Activated B cell treated with CpG ODN at 0.5 μM for 24 hours (primary cell): Measurements from ENCODE around the gene SCO2. TPM values are rescaled to one million over a fixed set of nuclear protein-coding genes. Genes with fewer than 3 reads are reported as not detected.

Experiments
- ATAC-seq: fragments of 200-7000 bp; cut with Tn5 transposase; one replicate; pipeline ENCODE4 v1.10.0; 2021; ENCODE audit warnings: low read depth, mild to moderate bottlenecking, moderate library complexity
- CTCF ChIA-PET: fragments of 350-600 bp; sonication (Branson Sonifier 250); formaldehyde crosslinking; loops from one replicate; lab custom pipeline; 2021; ENCODE audit warnings: antibody characterized with exemption; lab: Charles Lee
- POLR2A ChIA-PET: fragments of 350-600 bp; sonication (Branson Sonifier 250); formaldehyde crosslinking; loops from one replicate; lab custom pipeline; 2021; ENCODE audit warnings: antibody characterized with exemption; lab: Charles Lee
- DNase-seq: peaks from one replicate; pipeline ENCODE4 v3.0.0; 2022
- H3K27ac Mint-ChIP-seq: one replicate; pipeline ENCODE4 v1.8.0; 2020; ENCODE audit warnings: mixed read lengths
- H3K27me3 Mint-ChIP-seq: one replicate; pipeline ENCODE4 v1.8.0; 2021; ENCODE audit warnings: mixed read lengths
- H3K36me3 Mint-ChIP-seq: one replicate; pipeline ENCODE4 v1.8.0; 2021; ENCODE audit warnings: low read depth, mixed read lengths
- H3K4me1 Mint-ChIP-seq: one replicate; pipeline ENCODE4 v1.8.0; 2021; ENCODE audit warnings: mixed read lengths
- H3K4me3 Mint-ChIP-seq: one replicate; pipeline ENCODE4 v1.8.0; 2020; ENCODE audit warnings: mild to moderate bottlenecking, mixed read lengths
- H3K9me3 Mint-ChIP-seq: one replicate; pipeline ENCODE4 v1.8.0; 2020; ENCODE audit warnings: mixed read lengths
- intact Hi-C: fragments of 100-400 bp; cut with micrococcal nuclease; formaldehyde crosslinking; loops from one replicate; pipeline ENCODE4 v1.15.1; 2024
- total RNA-seq: library from RNA; stranded (reverse); gene quantifications from 2 replicates; pipeline ENCODE4 v1.2.3, GENCODE V29; 2022
- TF ChIP-seq, protein P1 (sequence below): fragments of 200-600 bp; IDR thresholded peaks from one replicate; pipeline ENCODE4 v1.8.0; 2022; ENCODE audit warnings: antibody characterized with exemption, mild to moderate bottlenecking

Gene SCO2
- total RNA-seq, 1 donor from 2014 or later = 7.1 TPM

DNA sequence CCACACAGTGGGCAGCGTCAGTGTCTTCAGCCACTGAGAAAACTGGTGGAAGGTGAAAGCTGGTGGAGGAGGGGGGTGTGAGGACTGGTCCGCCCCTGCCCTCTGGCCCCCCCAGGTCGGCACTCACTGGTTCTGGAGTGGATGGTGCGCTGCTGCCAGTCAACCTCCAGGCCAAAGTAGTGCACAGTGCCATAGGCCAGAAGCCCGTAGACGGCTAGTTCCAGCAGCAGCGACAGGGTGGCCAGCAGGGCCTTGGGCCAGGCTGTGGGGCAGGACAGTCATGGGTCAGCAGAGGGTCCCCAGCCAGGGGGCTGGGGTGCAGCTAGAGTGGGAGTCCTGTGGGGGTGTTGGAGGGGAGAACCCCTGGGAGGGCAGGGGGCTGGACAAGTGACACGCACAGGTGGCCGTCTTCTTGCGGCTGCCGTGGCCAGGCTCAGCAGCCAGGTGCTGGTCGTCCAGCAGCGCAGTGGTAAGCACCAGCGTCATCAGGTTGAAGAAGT lies 20.1 kb downstream of the SCO2 start:
- peak overlapping the region; percentile 38 for H3K4me3 Mint-ChIP-seq
- ChIA-PET CTCF (no interaction called here), POLR2A (interaction anchor here (0.5 to 0.7 kb wide), 2 partner anchors 8 to 102 kb away, joined by 3 to 4 read pairs; no protein-coding TSS in a partner anchor)
- TF ChIP-seq, protein P1, sequence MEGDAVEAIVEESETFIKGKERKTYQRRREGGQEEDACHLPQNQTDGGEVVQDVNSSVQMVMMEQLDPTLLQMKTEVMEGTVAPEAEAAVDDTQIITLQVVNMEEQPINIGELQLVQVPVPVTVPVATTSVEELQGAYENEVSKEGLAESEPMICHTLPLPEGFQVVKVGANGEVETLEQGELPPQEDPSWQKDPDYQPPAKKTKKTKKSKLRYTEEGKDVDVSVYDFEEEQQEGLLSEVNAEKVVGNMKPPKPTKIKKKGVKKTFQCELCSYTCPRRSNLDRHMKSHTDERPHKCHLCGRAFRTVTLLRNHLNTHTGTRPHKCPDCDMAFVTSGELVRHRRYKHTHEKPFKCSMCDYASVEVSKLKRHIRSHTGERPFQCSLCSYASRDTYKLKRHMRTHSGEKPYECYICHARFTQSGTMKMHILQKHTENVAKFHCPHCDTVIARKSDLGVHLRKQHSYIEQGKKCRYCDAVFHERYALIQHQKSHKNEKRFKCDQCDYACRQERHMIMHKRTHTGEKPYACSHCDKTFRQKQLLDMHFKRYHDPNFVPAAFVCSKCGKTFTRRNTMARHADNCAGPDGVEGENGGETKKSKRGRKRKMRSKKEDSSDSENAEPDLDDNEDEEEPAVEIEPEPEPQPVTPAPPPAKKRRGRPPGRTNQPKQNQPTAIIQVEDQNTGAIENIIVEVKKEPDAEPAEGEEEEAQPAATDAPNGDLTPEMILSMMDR = no peak
- no peak overlapping the region for H3K27ac Mint-ChIP-seq
- DNase-seq (no peak), ATAC-seq (no peak)
- intact Hi-C loops = no loop called here
- H3K9me3 Mint-ChIP-seq = no peaks in the 10 kb centered on the region
- H3K27me3 Mint-ChIP-seq = no peaks in the 10 kb centered on the region
- peaks cover 19% of the 10 kb centered on the region for H3K36me3 Mint-ChIP-seq
- peaks cover 20% of the 10 kb centered on the region for H3K4me1 Mint-ChIP-seq

DNA sequence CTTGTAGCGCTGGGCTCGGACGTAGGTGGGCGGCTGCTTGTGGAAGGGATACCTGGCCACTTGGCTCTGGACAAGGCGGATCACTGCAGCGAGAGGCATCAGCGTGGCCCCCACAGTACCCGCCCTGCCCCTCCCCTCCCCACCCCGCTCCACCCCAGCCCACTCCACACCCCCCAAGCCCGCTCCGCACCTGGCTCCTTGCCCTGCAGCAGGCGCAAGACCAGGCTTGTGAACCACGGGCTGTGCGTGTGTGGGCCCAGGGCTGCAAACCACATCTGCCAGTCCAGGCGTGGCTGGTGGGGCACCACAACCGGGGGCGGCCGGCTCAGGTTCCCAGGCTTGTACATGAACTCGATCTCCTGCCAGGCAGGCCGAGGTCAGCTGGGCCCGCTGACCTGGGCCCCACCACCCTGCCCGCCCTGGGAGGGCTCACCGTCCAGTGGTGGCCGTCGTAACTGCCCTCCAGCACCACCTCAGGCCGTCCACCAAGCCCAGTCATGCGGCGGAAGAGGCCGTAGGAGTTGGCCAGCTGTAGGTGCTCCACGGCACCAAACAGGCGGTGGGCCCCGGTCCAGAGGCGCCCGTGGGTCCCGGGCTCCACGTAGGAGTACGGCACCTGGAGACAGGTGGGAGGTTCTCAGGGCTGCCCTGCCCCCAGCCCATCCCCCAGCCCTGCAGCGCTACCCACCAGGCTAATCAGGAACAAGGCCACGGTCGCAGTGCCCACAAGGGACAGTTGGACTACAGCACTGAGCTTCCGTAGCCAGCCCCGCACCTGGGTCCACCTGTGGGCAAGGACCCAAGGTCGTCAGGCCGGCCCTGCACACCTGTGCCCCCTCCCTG lies 20.8 kb downstream of the SCO2 start:
- CTCF ChIA-PET = no interaction called here
- POLR2A ChIA-PET = interaction anchor here (0.5 to 1.1 kb wide), 4 partner anchors 9 to 101 kb away, joined by 3 to 4 read pairs (median 4); partner anchors contain the start of gene SCO2
- H3K9me3 Mint-ChIP-seq = no peaks in the 10 kb centered on the region
- peaks cover 20% of the 10 kb centered on the region for H3K4me1 Mint-ChIP-seq
- DNase-seq = no peak
- peaks cover 19% of the 10 kb centered on the region for H3K36me3 Mint-ChIP-seq
- H3K27ac Mint-ChIP-seq = no peak overlapping the region
- intact Hi-C loops = no loop called here
- no peak overlapping the region for H3K4me3 Mint-ChIP-seq
- ATAC-seq = no peak
- no peaks in the 10 kb centered on the region for H3K27me3 Mint-ChIP-seq
- TF ChIP-seq, protein P1 = no peak

DNA sequence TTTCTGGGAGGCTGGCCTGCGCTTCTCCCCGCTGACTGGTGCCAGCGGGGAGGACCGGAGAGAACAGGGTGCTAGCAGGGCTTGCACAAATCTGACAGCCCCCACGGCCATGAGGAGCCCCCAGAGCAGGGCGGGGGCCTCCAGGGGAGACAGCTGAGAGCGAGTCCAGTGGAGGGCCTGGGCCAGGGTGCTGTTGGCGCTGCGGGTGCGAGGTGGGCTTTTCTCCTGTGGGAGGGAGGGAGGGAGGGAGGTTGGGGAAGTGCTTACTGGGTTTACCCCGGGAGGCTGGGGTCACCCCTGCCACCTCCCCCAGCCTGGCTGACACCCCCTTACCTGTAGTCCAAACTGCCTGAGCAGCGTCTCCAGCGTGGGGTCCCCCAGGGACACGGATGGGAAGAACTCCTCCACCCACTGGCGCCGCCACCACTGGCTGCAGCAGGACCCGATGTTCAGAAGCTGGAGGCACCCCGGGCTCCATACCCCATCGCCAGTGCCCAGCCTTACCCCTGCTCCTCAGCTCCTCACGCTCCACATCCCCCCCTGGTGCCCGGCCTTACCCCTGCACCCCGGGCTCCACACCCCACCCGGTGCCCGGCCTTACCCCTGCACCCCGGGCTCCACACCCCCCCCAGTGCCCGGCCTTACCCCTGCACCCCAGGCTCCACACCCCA lies 21.8 kb downstream of the SCO2 start:
- peaks cover 12% of the 10 kb centered on the region for H3K4me1 Mint-ChIP-seq
- peaks cover 17% of the 10 kb centered on the region for H3K36me3 Mint-ChIP-seq
- intact Hi-C loops = no loop called here
- no peaks in the 10 kb centered on the region for H3K9me3 Mint-ChIP-seq
- POLR2A ChIA-PET = interaction anchor here (1.1 to 2.4 kb wide), 3 partner anchors 13 to 22 kb away, joined by 3 to 6 read pairs (median 4); partner anchors contain the start of gene SCO2
- TF ChIP-seq, protein P1 = no peak
- H3K27me3 Mint-ChIP-seq = no peaks in the 10 kb centered on the region
- CTCF ChIA-PET = no interaction called here
- H3K4me3 Mint-ChIP-seq = no peak overlapping the region
- ATAC-seq = no peak
- no peak for DNase-seq
- H3K27ac Mint-ChIP-seq = no peak overlapping the region

DNA sequence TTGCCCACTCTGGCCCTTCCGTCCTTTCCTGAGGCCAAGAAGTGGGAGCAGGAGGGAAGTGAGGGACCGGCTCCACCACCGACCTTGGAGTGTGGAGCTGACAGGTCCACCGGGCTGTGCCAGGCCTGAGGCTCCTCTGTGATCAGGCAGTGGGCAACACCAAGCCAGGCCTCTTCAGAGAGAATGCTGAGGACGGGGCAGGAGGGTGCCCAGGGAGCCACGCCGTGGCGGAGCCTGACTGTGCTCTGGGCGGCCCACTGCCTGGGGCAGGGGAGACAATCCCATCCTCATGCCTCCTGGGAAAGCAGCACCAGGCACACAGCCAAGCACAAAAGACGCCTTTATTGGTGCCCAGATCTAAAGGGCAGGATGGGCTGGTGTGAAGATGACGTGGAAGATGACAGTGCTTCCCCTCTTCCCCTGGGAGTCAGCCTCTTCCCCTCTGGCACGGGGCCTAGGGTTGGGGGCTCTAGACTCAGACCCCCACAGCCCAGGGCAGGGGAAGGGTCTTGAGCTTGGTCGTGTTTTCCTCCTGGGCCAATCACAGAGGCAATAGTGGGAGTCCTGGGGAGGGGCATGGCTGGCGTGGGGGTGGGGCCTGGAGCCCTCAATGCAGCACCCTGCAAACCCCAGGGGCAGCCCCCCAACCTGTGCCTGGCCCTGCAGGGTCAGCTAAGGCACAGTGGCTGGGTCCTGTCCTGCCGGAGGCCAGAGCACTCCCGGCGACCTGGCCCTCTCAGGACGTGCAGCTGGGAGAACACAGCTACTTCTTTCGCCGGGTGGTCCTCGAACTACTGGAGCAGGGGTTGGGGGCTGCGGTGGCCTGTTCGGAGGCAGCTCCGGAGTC lies 22.5 kb downstream of the SCO2 start:
- ChIA-PET POLR2A (interaction anchor here (1.2 to 2.4 kb wide), 2 partner anchors 12 to 22 kb away, joined by 4 to 6 read pairs; no protein-coding TSS in a partner anchor), CTCF (no interaction called here)
- H3K36me3 Mint-ChIP-seq = peaks cover 14% of the 10 kb centered on the region
- H3K27ac Mint-ChIP-seq = no peak overlapping the region
- intact Hi-C loops = no loop called here
- TF ChIP-seq, protein P1 = no peak
- H3K4me3 Mint-ChIP-seq = no peak overlapping the region
- H3K4me1 Mint-ChIP-seq = peaks cover 9% of the 10 kb centered on the region
- no peaks in the 10 kb centered on the region for H3K9me3 Mint-ChIP-seq
- ATAC-seq (no peak), DNase-seq (no peak)
- H3K27me3 Mint-ChIP-seq = no peaks in the 10 kb centered on the region
